Neural progenitor cell (in vitro differentiated cells): ENCODE data around the gene RHBG. TPM values are rescaled to one million over a fixed set of nuclear protein-coding genes. Genes with fewer than 3 reads are reported as not detected.

ENCODE experiments used
- DNase-seq: peaks from one replicate; pipeline ENCODE4 v3.0.0-alpha.2; 2016; ENCODE audit warnings: low spot score
- H2AFZ ChIP-seq: fragments of 200-600 bp; sonication (generic); replicated peaks from 2 replicates; pipeline ENCODE4 v1.6.1; 2016; ENCODE audit warnings: antibody characterized with exemption
- H3F3A ChIP-seq: fragments of 200-600 bp; sonication (generic); 2 replicates; pipeline ENCODE4 v1.6.1; 2016; ENCODE audit warnings: antibody characterized with exemption, low read depth
- H3K27ac ChIP-seq: fragments of 200-600 bp; sonication (generic); 2 replicates; pipeline ENCODE4 v1.5.1; 2016; ENCODE audit warnings: mild to moderate bottlenecking
- H3K27me3 ChIP-seq: fragments of 200-600 bp; sonication (generic); 2 replicates; pipeline ENCODE4 v1.6.1; 2016; ENCODE audit warnings: mild to moderate bottlenecking, moderate library complexity
- H3K36me3 ChIP-seq: fragments of 200-600 bp; sonication (generic); 2 replicates; pipeline ENCODE4 v1.5.1; 2016
- H3K4me1 ChIP-seq: fragments of 200-600 bp; sonication (generic); 2 replicates; pipeline ENCODE4 v1.6.1; 2016; ENCODE audit warnings: mixed run types
- H3K4me2 ChIP-seq: fragments of 200-600 bp; sonication (generic); 2 replicates; pipeline ENCODE4 v1.6.1; 2016
- H3K4me3 ChIP-seq: fragments of 200-600 bp; sonication (generic); 2 replicates; pipeline ENCODE4 v1.5.1; 2016
- H3K79me2 ChIP-seq: fragments of 200-600 bp; sonication (generic); 2 replicates; pipeline ENCODE4 v1.6.1; 2016; ENCODE audit warnings: low read depth
- H3K9ac ChIP-seq: fragments of 200-600 bp; sonication (generic); 2 replicates; pipeline ENCODE4 v1.6.1; 2016
- H3K9me3 ChIP-seq: fragments of 200-600 bp; sonication (generic); 2 replicates; pipeline ENCODE4 v1.5.1; 2016; ENCODE audit warnings: low read depth
- H4K20me1 ChIP-seq: fragments of 200-600 bp; sonication (generic); 2 replicates; pipeline ENCODE4 v1.6.1; 2016; ENCODE audit warnings: low read depth
- H3K27ac Mint-ChIP-seq: 3 replicates; pipeline ENCODE4 v1.8.0; 2021; ENCODE audit warnings: mixed read lengths
- H3K27me3 Mint-ChIP-seq: 2 replicates; pipeline ENCODE4 v1.8.0; 2022; ENCODE audit warnings: low read depth, mild to moderate bottlenecking, inconsistent platforms, moderate library complexity, mixed read lengths; ENCODE audit not compliant: insufficient read depth
- H3K36me3 Mint-ChIP-seq: 3 replicates; pipeline ENCODE4 v1.8.0; 2021; ENCODE audit warnings: mixed read lengths
- H3K4me1 Mint-ChIP-seq: 3 replicates; pipeline ENCODE4 v1.8.0; 2021; ENCODE audit warnings: mixed read lengths
- H3K4me3 Mint-ChIP-seq: 3 replicates; pipeline ENCODE4 v1.8.0; 2021; ENCODE audit warnings: mild to moderate bottlenecking, moderate library complexity, mixed read lengths
- H3K9me3 Mint-ChIP-seq: 3 replicates; pipeline ENCODE4 v1.8.0; 2020; ENCODE audit warnings: mixed read lengths
- EZH2 ChIP-seq: fragments of 200-600 bp; sonication (generic); IDR thresholded peaks from 2 replicates; pipeline ENCODE4 v1.6.1; 2017; ENCODE audit warnings: antibody characterized with exemption, mild to moderate bottlenecking, moderate library complexity
- EZH2phosphoT487 ChIP-seq: fragments of 200-600 bp; sonication (generic); IDR thresholded peaks from 2 replicates; pipeline ENCODE4 v1.6.1; 2017; ENCODE audit warnings: antibody characterized with exemption
- total RNA-seq: library from RNA; depleted of rRNA; stranded (reverse); fragments of >200 nt; gene quantifications from 2 replicates; pipeline ENCODE4 v1.2.3, GENCODE V29; 2015; ENCODE audit warnings: low replicate concordance
- TF ChIP-seq, protein P1 (sequence below): fragments of 200-600 bp; sonication (generic); IDR thresholded peaks from 2 replicates; pipeline ENCODE4 v1.5.1; 2017; ENCODE audit warnings: antibody characterized with exemption, mild to moderate bottlenecking

The RHBG gene
- total RNA-seq, 1 donor from 2014 or later = not detected

DNA sequence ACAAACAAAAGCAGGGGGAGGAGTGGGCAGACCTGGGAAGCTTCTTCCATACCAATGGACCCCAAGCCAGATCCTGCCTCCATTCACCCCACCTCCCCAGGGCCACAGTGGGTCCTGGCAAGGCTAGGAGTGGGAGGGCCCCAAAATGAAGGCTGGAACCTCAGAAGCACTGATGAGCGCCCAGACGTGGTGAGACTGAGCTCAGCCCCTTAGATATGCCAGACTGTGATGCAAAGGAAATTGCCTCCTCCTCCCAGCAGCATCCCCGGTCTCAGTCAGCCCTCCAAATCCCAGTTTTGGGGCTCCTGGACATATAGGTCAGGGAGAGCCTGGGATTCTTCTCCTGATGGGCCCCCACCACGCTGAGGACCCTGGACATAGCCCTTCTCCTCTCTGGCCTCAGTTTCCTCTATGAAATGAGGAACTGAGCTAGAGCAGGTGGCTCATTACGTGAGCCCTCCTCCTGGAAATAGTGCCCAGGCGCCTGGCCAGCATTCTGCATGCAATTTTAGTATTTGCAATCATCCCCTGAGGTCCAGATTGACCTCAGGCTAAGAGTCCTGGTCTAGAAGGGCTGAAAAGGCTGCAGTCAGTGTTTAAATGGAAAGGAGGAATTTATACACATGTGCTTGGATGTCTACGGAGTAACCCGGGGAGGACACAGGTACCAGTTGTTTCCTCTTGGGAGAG lies 33.5 kb downstream of the RHBG start:
- Histone ChIP-seq H2AFZ (no peak overlapping the region), H3K4me1 (peaks cover 31% of the 10 kb centered on the region), H3K4me3 (no peak overlapping the region), H3F3A (peaks cover 29% of the 10 kb centered on the region), H3K4me2 (no peak overlapping the region), H3K36me3 (no peaks in the 10 kb centered on the region), H3K27me3 (peaks cover 69% of the 10 kb centered on the region), H3K27ac (no peak overlapping the region), H3K79me2 (no peaks in the 10 kb centered on the region), H3K9ac (no peak overlapping the region), H3K9me3 (no peaks in the 10 kb centered on the region), H4K20me1 (no peaks in the 10 kb centered on the region)
- Mint-ChIP-seq H3K27ac (no peak overlapping the region), H3K4me1 (peaks cover 20% of the 10 kb centered on the region), H3K4me3 (no peak overlapping the region), H3K27me3 (peaks cover 38% of the 10 kb centered on the region), H3K36me3 (peaks cover 2% of the 10 kb centered on the region), H3K9me3 (no peaks in the 10 kb centered on the region)
- no peak for DNase-seq
- TF ChIP-seq EZH2 (no peak), EZH2phosphoT487 (no peak)
- TF ChIP-seq, protein P1, sequence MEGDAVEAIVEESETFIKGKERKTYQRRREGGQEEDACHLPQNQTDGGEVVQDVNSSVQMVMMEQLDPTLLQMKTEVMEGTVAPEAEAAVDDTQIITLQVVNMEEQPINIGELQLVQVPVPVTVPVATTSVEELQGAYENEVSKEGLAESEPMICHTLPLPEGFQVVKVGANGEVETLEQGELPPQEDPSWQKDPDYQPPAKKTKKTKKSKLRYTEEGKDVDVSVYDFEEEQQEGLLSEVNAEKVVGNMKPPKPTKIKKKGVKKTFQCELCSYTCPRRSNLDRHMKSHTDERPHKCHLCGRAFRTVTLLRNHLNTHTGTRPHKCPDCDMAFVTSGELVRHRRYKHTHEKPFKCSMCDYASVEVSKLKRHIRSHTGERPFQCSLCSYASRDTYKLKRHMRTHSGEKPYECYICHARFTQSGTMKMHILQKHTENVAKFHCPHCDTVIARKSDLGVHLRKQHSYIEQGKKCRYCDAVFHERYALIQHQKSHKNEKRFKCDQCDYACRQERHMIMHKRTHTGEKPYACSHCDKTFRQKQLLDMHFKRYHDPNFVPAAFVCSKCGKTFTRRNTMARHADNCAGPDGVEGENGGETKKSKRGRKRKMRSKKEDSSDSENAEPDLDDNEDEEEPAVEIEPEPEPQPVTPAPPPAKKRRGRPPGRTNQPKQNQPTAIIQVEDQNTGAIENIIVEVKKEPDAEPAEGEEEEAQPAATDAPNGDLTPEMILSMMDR = no peak

DNA sequence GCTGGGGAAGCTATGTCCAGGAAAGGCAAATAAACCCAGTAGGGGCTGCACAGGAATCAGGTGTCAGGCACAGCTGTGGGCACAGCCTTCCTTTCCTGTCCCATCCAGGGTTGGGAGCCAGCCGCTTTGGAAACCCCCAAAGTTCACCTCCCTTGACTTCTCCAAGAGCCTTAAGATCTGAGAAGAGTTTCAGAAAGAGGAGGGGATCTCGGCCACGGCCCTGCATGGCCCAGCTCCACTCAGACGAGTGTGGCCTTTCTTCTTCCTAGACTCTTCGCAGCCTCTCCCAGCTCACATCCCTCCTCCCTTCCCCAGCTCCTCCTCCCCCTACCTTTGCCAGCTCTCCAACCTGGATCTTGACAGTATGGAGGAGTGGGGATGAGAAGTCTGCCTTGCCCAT lies 36.7 kb downstream of the RHBG start:
- Mint-ChIP-seq H3K27ac (no peak overlapping the region), H3K27me3 (peaks cover 52% of the 10 kb centered on the region), H3K4me1 (peaks cover 6% of the 10 kb centered on the region), H3K4me3 (no peak overlapping the region), H3K9me3 (no peaks in the 10 kb centered on the region), H3K36me3 (no peaks in the 10 kb centered on the region)
- no peak overlapping the region for H2AFZ ChIP-seq
- no peaks in the 10 kb centered on the region for H3K36me3 ChIP-seq
- DNase-seq = no peak
- H3F3A ChIP-seq = peaks cover 20% of the 10 kb centered on the region
- no peak overlapping the region for H3K27ac ChIP-seq
- H3K4me2 ChIP-seq = no peak overlapping the region
- H3K4me1 ChIP-seq = peaks cover 14% of the 10 kb centered on the region
- no peak overlapping the region for H3K9ac ChIP-seq
- H4K20me1 ChIP-seq = no peaks in the 10 kb centered on the region
- TF ChIP-seq, protein P1 = no peak
- TF ChIP-seq EZH2phosphoT487 = no peak
- TF ChIP-seq EZH2 = no peak
- no peaks in the 10 kb centered on the region for H3K79me2 ChIP-seq
- H3K27me3 ChIP-seq = peaks cover 90% of the 10 kb centered on the region
- H3K9me3 ChIP-seq = no peaks in the 10 kb centered on the region
- H3K4me3 ChIP-seq = no peak overlapping the region

DNA sequence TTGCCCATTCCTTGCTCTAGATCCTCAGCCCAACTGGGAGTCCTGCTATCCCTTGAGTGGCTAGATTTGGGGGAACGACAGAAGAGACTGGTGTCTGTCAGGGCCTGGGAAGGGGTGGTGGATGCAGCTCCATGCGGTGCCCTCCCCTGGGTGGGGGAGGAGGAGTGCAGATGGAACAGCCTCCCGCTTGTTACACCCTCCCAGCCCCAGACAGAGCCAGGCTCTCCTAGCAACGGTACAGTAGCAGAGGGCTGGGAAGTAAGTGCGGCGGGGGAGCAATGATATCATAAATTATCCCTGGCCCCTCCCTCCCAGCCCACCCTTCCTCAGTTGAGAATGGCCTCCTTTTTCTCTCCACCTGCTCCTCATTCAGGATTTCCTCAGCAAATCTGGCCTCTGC lies 37.2 kb downstream of the RHBG start:
- H3K79me2 ChIP-seq = no peaks in the 10 kb centered on the region
- no peak for DNase-seq
- H3K27ac Mint-ChIP-seq = no peak overlapping the region
- H3K36me3 Mint-ChIP-seq = no peaks in the 10 kb centered on the region
- no peaks in the 10 kb centered on the region for H4K20me1 ChIP-seq
- no peaks in the 10 kb centered on the region for H3K9me3 Mint-ChIP-seq
- no peak overlapping the region for H3K9ac ChIP-seq
- no peaks in the 10 kb centered on the region for H3K36me3 ChIP-seq
- H3K27me3 Mint-ChIP-seq = peaks cover 51% of the 10 kb centered on the region
- no peak for TF ChIP-seq EZH2phosphoT487
- TF ChIP-seq, protein P1 = no peak
- no peak for TF ChIP-seq EZH2
- H3K9me3 ChIP-seq = no peaks in the 10 kb centered on the region
- H3K4me3 Mint-ChIP-seq = no peak overlapping the region
- peaks cover 4% of the 10 kb centered on the region for H3K4me1 Mint-ChIP-seq
- peaks cover 17% of the 10 kb centered on the region for H3F3A ChIP-seq
- H3K4me3 ChIP-seq = no peak overlapping the region
- peaks cover 90% of the 10 kb centered on the region for H3K27me3 ChIP-seq
- H3K4me2 ChIP-seq = no peak overlapping the region
- H2AFZ ChIP-seq = no peak overlapping the region
- H3K27ac ChIP-seq = no peak overlapping the region
- H3K4me1 ChIP-seq = peaks cover 10% of the 10 kb centered on the region
